ENCODE data around the gene ANTKMT. TPM values are rescaled to one million over a fixed set of nuclear protein-coding genes. Genes with fewer than 3 reads are reported as not detected.

ANTKMT gene
- total and polyA plus RNA-seq, 2 of the 8 experiments (the other 6 are each of a cell fraction or from before 2014, with no cell fraction given) = 26.5 to 26.6 TPM

- 0 out of 2 replicates have a peak, but pooled peaks have one; percentile 43 for TF ChIP-seq SUZ12 (IDR thresholded peaks at IDR 0.05; ENCODE audit: low read length)
Measured at GRCh38 chr16:715477-716199, 5.3 kb upstream of the ANTKMT start (continued).
